H9 (cell line): ENCODE results near the gene CRPPA. TPM values are rescaled to one million over a fixed set of nuclear protein-coding genes. Genes with fewer than 3 reads are reported as not detected.

Source experiments
- DNase-seq: peaks from one replicate; pipeline ENCODE4 v3.0.0-alpha.2; 2017
- H2AFZ ChIP-seq: one replicate; pipeline ENCODE4 v1.6.1; 2013; ENCODE audit warnings: mild to moderate bottlenecking, low read length, control low read depth, moderate library complexity
- H2AK5ac ChIP-seq: 2 replicates; pipeline ENCODE4 v1.6.1; 2013; ENCODE audit warnings: low read length, control low read depth, mixed read lengths; ENCODE audit not compliant: insufficient read length
- H2BK120ac ChIP-seq: one replicate; pipeline ENCODE4 v1.6.1; 2013; ENCODE audit warnings: low read depth, mild to moderate bottlenecking, low read length, control low read depth, inconsistent platforms; ENCODE audit not compliant: poor library complexity, severe bottlenecking
- H2BK12ac ChIP-seq: 2 replicates; pipeline ENCODE4 v1.6.1; 2013; ENCODE audit warnings: low read length, control low read depth, mixed read lengths, low read depth; ENCODE audit not compliant: insufficient read length
- H2BK15ac ChIP-seq: 2 replicates; pipeline ENCODE4 v1.6.1; 2013; ENCODE audit warnings: low read depth, low read length, control low read depth
- H2BK20ac ChIP-seq: one replicate; pipeline ENCODE4 v1.6.1; 2013; ENCODE audit warnings: low read depth, mild to moderate bottlenecking, low read length, control low read depth, inconsistent platforms; ENCODE audit not compliant: poor library complexity, severe bottlenecking
- H2BK5ac ChIP-seq: 2 replicates; pipeline ENCODE4 v1.6.1; 2013; ENCODE audit warnings: low read length, control low read depth, mixed read lengths; ENCODE audit not compliant: insufficient read length
- H3K14ac ChIP-seq: 2 replicates; pipeline ENCODE4 v1.6.1; 2013; ENCODE audit warnings: low read length, control low read depth; ENCODE audit not compliant: insufficient read depth
- H3K18ac ChIP-seq: 2 replicates; pipeline ENCODE4 v1.6.1; 2013; ENCODE audit warnings: low read depth, mild to moderate bottlenecking, mixed read lengths, low read length, control low read depth; ENCODE audit not compliant: insufficient read length
- H3K23ac ChIP-seq: 2 replicates; pipeline ENCODE4 v1.6.1; 2013; ENCODE audit warnings: low read length, control low read depth, mixed read lengths, low read depth; ENCODE audit not compliant: insufficient read length
- H3K23me2 ChIP-seq: 2 replicates; pipeline ENCODE4 v1.6.1; 2013; ENCODE audit warnings: low read depth, mild to moderate bottlenecking, mixed read lengths, low read length, control low read depth; ENCODE audit not compliant: insufficient read length, poor library complexity, severe bottlenecking
- H3K27ac ChIP-seq: 2 replicates; pipeline ENCODE4 v1.5.1; 2013; ENCODE audit warnings: low read length, control low read depth, mixed read lengths, low read depth; ENCODE audit not compliant: insufficient read length
- H3K27me3 ChIP-seq: 2 replicates; pipeline ENCODE4 v1.6.1; 2013; ENCODE audit warnings: low read length, control low read depth, inconsistent platforms; ENCODE audit not compliant: insufficient read depth
- H3K4ac ChIP-seq: 2 replicates; pipeline ENCODE4 v1.6.1; 2013; ENCODE audit warnings: low read depth, mild to moderate bottlenecking, control low read depth, inconsistent platforms, low read length, moderate library complexity
- H3K4me1 ChIP-seq: 2 replicates; pipeline ENCODE4 v1.6.1; 2013; ENCODE audit warnings: low read length, control low read depth, inconsistent platforms; ENCODE audit not compliant: insufficient read depth
- H3K4me2 ChIP-seq: 2 replicates; pipeline ENCODE4 v1.6.1; 2013; ENCODE audit warnings: low read length, control low read depth, mixed read lengths; ENCODE audit not compliant: insufficient read length, insufficient read depth
- H3K56ac ChIP-seq: 2 replicates; pipeline ENCODE4 v1.6.1; 2013; ENCODE audit warnings: low read depth, mild to moderate bottlenecking, mixed read lengths, low read length, control low read depth; ENCODE audit not compliant: insufficient read length
- H3K79me1 ChIP-seq: 2 replicates; pipeline ENCODE4 v1.6.1; 2013; ENCODE audit warnings: low read depth, mild to moderate bottlenecking, moderate library complexity, low read length, control low read depth, inconsistent platforms; ENCODE audit not compliant: insufficient read depth, poor library complexity, severe bottlenecking
- H3K79me2 ChIP-seq: 2 replicates; pipeline ENCODE4 v1.6.1; 2013; ENCODE audit warnings: low read length, control low read depth, inconsistent platforms; ENCODE audit not compliant: insufficient read depth
- H3K9ac ChIP-seq: 2 replicates; pipeline ENCODE4 v1.6.1; 2013; ENCODE audit warnings: low read length, control low read depth, mixed read lengths; ENCODE audit not compliant: insufficient read length; ENCODE audit errors: extremely low read depth
- H3K9me3 ChIP-seq: one replicate; pipeline ENCODE4 v1.6.1; 2013; ENCODE audit warnings: low read depth, low read length, inconsistent platforms; ENCODE audit not compliant: control insufficient read depth
- H3T11ph ChIP-seq: one replicate; pipeline ENCODE4 v1.6.1; 2013; ENCODE audit warnings: mild to moderate bottlenecking, low read length, control low read depth, inconsistent platforms
- H4K20me1 ChIP-seq: one replicate; pipeline ENCODE4 v1.6.1; 2013; ENCODE audit not compliant: control insufficient read depth, insufficient read length, insufficient read depth
- H4K5ac ChIP-seq: 2 replicates; pipeline ENCODE4 v1.6.1; 2013; ENCODE audit warnings: low read depth, mild to moderate bottlenecking, mixed read lengths, low read length, control low read depth; ENCODE audit not compliant: insufficient read length
- H4K8ac ChIP-seq: replicated peaks from 2 replicates; pipeline ENCODE4 v1.6.1; 2013; ENCODE audit warnings: low read length, control low read depth, mixed read lengths, low read depth; ENCODE audit not compliant: insufficient read length
- H4K91ac ChIP-seq: 2 replicates; pipeline ENCODE4 v1.6.1; 2013; ENCODE audit warnings: low read depth, mild to moderate bottlenecking, moderate library complexity, mixed read lengths, low read length, control low read depth; ENCODE audit not compliant: insufficient read length
- H3K27ac Mint-ChIP-seq, 3 experiments: 2 replicates in 2 of 3; 3 replicates in 1 of 3; pipeline ENCODE4 v1.8.0; 2020 to 2021; ENCODE audit warnings: mixed read lengths in 3 of 3, mild to moderate bottlenecking in 1 of 3, moderate library complexity in 1 of 3
- H3K27me3 Mint-ChIP-seq: 2 replicates; pipeline ENCODE4 v1.8.0; 2021; ENCODE audit warnings: low read depth, mild to moderate bottlenecking, moderate library complexity, mixed read lengths
- H3K36me3 Mint-ChIP-seq, 3 experiments: 2 replicates in 2 of 3; 3 replicates in 1 of 3; pipeline ENCODE4 v1.8.0; 2020 to 2021; ENCODE audit warnings: low read depth in 3 of 3, mixed read lengths in 3 of 3; ENCODE audit not compliant: insufficient read depth in 1 of 3
- H3K4me1 Mint-ChIP-seq, 2 experiments: 2 replicates each; pipeline ENCODE4 v1.8.0; 2020; ENCODE audit warnings: mixed read lengths in 2 of 2
- H3K4me3 Mint-ChIP-seq, 2 experiments: 2 replicates in 1 of 2; 3 replicates in 1 of 2; pipeline ENCODE4 v1.8.0; 2020 to 2021; ENCODE audit warnings: mild to moderate bottlenecking in 2 of 2, mixed read lengths in 2 of 2, moderate library complexity in 1 of 2
- H3K9me3 Mint-ChIP-seq, 2 experiments: 2 replicates in 1 of 2; 3 replicates in 1 of 2; pipeline ENCODE4 v1.8.0; 2020; ENCODE audit warnings: mild to moderate bottlenecking in 2 of 2, mixed read lengths in 2 of 2, moderate library complexity in 1 of 2
- CTCF ChIP-seq: fragments of 200-600 bp; sonication (generic); conservative IDR thresholded peaks from 3 replicates; pipeline ENCODE4 v1.8.0; 2021; ENCODE audit warnings: antibody characterized with exemption, mild to moderate bottlenecking
- WGBS: extraction: QIAGEN DNeasy Blood & Tissue Kit; methylation state at CpG from one replicate; pipeline ENCODE4 v1.1.7; 2013; ENCODE audit warnings: missing lambda C conversion rate, low lambda C conversion rate, mixed read lengths; ENCODE audit not compliant: insufficient read length; ENCODE audit errors: extremely low coverage; 5-methylcytosine and 5-hydroxymethylcytosine counted together
- total RNA-seq: library from RNA; stranded (reverse); gene quantifications from 2 replicates; pipeline ENCODE4 v1.2.1, GENCODE V29; 2021

The CRPPA gene
- total RNA-seq, 1 experiment from 2014 or later = 1.9 TPM

- no peak overlapping the region for H3K27ac ChIP-seq
- no peak overlapping the region for H3T11ph ChIP-seq
- H3K4me2 ChIP-seq = no peak overlapping the region
- H3K79me2 ChIP-seq = no peaks in the 10 kb centered on the region
- no peak overlapping the region for H3K23ac ChIP-seq
- no peaks in the 10 kb centered on the region for H3K23me2 ChIP-seq
- no peaks in the 10 kb centered on the region for H3K27me3 ChIP-seq
- H4K20me1 ChIP-seq = no peaks in the 10 kb centered on the region
- H2AK5ac ChIP-seq = no peak overlapping the region
- H3K36me3 Mint-ChIP-seq = no peaks in the 10 kb centered on the region
- no peak overlapping the region for H2BK120ac ChIP-seq
- H3K79me1 ChIP-seq = no peaks in the 10 kb centered on the region
- no peak overlapping the region for H3K18ac ChIP-seq
- H3K9me3 ChIP-seq = no peaks in the 10 kb centered on the region
- H3K27ac Mint-ChIP-seq = no peak overlapping the region
- H3K14ac ChIP-seq = no peak overlapping the region
- no peaks in the 10 kb centered on the region for H3K4me1 Mint-ChIP-seq
- no CpG with 5 or more reads among the region's 2 CpGs for WGBS
- no peak overlapping the region for H2BK12ac ChIP-seq
- no peak overlapping the region for H2BK5ac ChIP-seq
- H3K9me3 Mint-ChIP-seq = no peaks in the 10 kb centered on the region
- no peak overlapping the region for H2BK20ac ChIP-seq
- H4K91ac ChIP-seq = no peak overlapping the region
- H3K4me3 Mint-ChIP-seq = no peak overlapping the region
- no peak for TF ChIP-seq CTCF
- H3K27me3 Mint-ChIP-seq = no peaks in the 10 kb centered on the region
- H3K4me1 ChIP-seq = no peaks in the 10 kb centered on the region
- H3K4ac ChIP-seq = no peak overlapping the region
- H3K56ac ChIP-seq = no peak overlapping the region
- H3K9ac ChIP-seq = no peak overlapping the region
- no peak for DNase-seq
- no peak overlapping the region for H2AFZ ChIP-seq
- no peak overlapping the region for H4K5ac ChIP-seq
- no peak overlapping the region for H2BK15ac ChIP-seq
- no peak overlapping the region for H4K8ac ChIP-seq
Observed at GRCh38 chr7:16411391-16411790, 9.9 kb downstream of the CRPPA start.
